Fibroblast of skin of back (primary cell): ENCODE measurements around the gene SLMAP.

Source experiments
- DNase-seq: peaks from one replicate; pipeline ENCODE4 v3.0.0-alpha.2; 2013

The SLMAP gene

DNA sequence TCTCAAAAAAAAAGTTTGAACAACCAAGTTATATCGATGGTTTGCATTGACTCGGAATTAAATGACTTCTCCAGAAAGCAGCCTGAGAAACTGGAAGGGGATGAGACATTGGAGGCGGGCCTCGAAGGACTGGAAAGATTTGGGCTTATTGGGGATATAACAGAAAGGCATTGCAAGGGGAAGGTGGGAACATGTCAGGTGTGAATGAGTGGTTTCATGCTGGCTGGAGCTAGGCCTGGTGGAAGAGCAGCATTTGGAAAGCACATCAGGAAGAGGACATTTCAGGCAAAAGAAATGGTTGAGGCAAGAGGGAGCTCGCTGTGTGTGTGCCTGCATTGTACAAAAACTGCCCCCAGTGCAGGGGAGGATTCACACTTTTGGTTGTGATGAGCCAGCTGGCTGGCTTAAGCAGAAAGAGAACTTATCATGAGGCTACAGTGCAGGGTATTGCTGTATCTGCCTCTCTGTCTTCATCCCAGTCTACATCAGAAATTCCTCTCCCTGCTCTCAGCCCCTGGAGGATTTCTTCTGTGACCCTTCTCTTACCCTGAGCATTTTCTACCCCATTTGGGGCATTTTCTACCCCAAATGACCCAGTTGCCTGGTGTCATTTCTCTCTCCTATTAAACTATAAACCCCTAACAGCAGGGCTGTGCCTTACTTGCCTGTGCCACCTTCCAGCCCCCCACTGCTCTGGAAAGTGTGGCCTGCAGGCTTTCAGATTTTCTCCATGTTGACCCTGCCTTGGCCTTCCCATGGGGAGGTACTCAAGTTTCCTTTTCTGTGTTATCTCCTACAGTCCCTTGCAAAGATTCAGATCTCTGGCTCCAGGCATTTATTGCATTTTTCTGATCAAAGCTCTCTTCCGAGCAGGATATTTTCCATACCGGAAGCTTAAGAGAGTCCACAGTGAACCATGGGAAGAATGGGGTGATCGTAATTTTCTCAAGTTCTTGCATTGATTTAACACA lies 187.7 kb downstream of the SLMAP start:
- DNase-seq: peak; percentile 35

GRCh38 chr3:57946970-57947381 lies 190.9 kb downstream of the SLMAP start:
- DNase-seq: no peak

GRCh38 chr3:57948080-57948671 lies 192.1 kb downstream of the SLMAP start:
- no peak for DNase-seq

DNA sequence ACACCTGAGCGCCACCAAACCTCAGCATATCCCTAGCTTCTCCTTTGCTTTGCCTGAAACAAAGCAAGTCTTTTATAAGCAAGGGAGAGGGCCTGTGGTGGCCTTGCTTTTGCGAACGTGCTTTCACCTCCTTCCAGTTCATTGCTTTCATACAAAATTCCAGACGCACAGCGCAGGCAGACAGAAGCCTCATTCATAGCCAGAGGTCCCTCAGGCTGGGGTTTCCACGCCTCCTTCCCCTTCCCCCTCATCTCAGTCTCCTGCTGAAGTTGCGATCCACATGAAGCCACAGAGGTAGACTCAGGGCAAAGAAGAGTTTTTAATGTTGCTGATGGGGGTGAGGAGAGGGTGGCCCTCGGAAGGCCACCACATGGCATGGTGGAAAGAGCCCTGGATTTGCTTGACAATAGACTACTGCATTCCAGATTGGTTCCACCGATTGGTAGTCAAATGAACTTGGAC lies 192.7 kb downstream of the SLMAP start:
- DNase-seq: no peak

DNA sequence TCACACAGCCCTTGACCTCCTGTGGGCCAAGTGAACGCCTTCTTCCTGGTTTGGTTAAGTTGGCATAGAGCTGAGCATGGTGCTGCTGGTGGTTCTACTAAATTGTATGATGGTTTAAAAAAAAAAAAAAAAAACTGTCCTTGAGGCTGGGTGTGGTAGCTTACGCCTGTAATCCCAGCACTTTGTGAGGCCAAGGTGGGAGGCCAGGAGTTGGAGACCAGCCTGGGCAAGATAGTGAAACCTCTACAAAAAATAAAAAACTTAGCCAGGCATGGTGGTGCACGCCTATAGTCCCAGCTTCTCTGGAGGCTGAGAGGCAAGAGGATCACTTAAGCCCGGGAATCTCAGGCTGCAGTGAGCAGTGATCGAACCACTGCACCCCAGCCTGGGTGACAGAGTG lies 193.2 kb downstream of the SLMAP start:
- DNase-seq: no peak

GRCh38 chr3:57949785-57950615 lies 193.9 kb downstream of the SLMAP start:
- no peak for DNase-seq

GRCh38 chr3:57951066-57951882 lies 195.2 kb downstream of the SLMAP start:
- peak; percentile 91 for DNase-seq

- peak; percentile 97 for DNase-seq
Measured at GRCh38 chr3:57952208-57952631, 196.1 kb downstream of the SLMAP start.

GRCh38 chr3:57952651-57953050 lies 196.5 kb downstream of the SLMAP start:
- no peak for DNase-seq

DNA sequence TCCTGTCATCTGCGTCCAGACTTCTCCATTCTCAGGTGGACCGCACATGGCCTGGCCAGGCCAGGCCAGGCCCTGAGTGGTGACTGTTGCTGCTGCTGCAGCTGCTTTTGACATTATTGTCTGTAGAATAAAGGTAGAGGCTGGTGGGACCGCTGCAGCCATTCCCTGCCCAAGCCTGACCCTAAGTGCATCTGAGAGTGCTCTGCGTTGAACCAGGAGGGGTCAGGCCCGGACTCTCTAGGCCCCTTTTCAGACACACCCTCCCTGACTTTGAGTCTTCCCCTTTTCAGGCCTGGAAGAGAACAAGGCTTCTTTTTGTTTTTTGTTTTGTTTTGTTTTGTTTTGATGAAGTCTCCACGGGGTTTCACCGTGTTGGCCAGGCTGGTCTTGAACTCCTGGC lies 197.5 kb downstream of the SLMAP start:
- DNase-seq: no peak

DNA sequence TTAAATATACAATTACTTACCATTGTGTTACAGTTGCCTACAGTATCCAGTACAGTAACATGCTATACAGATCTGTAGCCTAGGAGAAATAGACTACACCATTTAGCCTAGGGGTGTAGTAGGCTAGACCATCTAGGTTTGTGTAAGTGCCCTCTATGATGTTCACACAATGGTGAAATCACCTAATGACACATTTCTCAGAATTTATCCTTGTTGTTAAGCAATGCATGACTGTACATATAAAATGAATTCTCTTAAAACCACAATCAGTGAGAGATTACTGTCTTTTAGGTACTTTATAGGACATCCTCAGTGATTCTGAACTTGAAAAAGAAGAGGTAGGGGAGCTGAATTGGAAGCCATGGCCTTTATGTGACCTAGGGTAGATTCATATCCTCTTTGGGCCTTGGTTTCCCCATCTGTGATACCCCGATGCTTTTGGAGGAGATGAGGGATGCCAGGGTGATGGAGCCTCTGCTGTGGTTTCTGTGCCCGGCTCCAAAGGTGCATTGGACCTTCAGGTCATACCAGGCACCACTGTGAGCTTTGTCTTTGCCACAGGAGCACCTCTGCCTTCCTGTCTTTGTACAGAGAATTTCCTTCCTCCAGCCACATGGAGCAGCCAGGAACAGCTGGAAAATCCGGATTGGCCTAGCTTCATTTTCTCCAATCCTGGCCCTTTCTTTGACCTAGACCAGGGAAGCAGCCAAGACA lies 200.2 kb downstream of the SLMAP start:
- DNase-seq: peak; percentile 88

- no peak for DNase-seq
Measured at GRCh38 chr3:57956833-57957174, 200.7 kb downstream of the SLMAP start.

DNA sequence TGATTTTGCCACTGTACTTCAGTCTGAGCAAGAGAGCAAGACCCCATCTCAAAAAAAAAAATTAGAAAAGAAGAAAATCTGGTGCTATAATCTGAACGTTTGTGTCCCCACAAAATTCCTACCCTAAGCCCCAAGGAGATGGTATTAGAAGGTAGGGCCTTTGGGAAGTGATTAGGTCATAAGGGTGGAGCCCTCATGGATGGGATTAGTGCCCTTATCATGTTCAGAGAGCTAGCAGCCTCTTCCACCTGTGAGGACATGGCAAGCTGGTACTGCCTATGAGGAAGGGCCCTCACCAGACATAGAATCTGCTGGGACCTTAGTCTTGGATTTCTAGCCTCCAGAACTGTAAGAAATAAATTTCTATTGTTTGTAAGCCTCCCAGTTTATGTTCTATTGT lies 201.7 kb downstream of the SLMAP start:
- DNase-seq: no peak

DNA sequence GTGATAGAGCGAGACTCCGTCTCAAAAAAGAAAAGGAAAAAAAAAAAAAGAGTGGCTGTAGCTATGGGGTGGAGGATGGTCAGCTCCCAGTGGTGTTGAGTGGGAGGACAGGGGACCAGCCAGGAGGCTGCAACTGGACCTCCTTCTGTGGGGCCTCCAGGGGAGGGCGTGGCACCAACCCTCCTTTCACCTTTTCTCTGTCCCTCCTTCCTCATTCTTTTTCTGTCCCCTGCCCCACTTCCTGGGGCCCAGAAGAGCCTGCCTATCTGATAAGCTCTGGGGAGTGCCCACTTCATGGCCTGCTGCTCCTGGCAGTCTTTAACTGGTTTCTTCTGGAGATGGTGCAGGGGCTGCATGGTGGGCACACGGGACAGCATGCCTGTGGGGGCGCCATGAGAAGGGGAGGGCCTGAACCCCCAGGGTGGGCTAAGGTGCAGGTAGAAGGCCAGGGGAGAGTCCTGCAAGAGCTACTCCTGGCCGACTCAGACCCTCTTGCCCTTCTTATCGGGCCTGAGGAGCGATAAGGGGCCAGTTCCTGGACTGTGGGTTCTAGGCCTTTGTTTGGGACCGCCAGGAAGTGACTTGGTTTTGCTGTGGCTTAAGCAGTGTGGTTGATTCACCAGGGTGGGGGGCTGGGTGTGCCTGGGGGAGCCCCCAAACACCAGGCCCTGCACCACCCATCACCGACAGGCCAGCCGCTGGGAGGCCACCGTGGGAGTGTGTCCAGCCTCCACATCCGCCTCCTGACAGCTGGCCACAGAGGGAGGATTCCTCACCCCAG lies 202.7 kb downstream of the SLMAP start:
- peak; percentile 78 for DNase-seq

DNA sequence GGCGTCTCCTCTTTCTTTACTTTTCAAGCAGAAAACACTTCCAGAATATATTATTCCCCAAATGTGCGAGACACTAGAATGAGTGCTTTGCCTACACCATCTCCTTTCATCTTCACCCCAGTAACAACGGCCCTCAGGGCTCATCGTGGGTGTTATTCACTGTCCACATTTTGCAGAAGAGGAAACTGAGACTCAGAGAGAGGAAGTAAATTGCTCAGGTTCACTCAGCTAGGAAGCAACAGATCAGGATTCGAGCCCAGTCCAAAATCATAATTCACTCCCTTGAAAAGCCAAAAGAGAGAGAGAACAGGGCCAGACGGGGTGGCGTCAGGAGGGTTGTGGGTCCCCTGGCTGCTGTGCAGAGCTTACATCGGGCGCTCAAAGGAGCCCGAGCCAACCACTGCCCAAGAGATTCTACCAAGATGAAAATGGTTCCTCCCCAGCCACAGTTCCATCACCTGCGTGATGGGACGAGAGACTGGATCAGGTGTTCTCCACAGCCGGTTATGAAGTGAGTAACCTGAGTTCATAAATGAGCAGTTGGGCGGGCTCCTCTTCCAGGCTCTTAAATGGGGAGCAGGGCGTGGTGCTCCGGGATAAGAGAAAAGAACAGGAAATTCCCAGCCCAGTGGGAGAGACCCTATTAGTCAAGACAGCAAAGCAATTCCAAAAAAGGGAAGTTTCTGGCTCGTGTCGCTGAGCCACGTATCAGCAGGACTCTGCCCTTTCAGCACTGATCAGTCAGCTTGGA lies 203.5 kb downstream of the SLMAP start:
- DNase-seq: peak; percentile 95

GRCh38 chr3:57960174-57960505 lies 204.0 kb downstream of the SLMAP start:
- DNase-seq: no peak

GRCh38 chr3:57961177-57961827 lies 205.2 kb downstream of the SLMAP start:
- DNase-seq: no peak

DNA sequence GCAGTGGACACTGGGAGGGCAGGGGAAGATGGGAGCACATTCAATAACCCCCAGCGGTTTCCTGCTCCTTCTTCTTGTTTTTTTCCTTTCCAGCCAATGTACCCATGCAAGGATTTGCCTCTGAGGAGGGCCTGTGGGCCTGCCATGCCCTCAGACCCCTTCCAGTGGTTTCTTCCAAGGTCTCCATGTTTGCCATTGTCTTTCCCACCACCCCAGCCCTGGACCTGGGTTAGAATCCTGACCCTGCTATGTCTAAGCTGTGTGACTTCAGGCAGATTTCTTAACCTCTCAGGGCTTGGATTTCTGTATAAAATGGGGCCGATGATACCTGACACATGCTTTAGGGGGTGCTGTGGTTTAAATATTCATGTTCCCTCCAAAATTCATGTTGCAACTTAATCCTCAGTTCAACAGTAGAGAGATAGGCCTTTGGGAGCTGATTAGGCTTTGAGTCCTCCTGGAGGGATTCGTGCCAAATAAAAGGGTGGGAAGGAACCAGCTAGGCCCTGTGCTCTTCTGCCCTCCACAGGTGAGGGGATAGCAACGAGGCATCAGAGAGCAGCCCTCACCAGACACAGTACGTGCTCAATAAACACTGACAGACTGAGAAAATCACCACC lies 205.8 kb downstream of the SLMAP start:
- DNase-seq: peak; percentile 66

- no peak for DNase-seq
Measured at GRCh38 chr3:57962448-57962834, 206.3 kb downstream of the SLMAP start.
